GM23338 (cell line): ENCODE results near the gene LRP1B. TPM values are rescaled to one million over a fixed set of nuclear protein-coding genes. Genes with fewer than 3 reads are reported as not detected.

Experiments used
- ATAC-seq: fragments of 200-7000 bp; cut with Tn5 transposase; 3 replicates; pipeline ENCODE4 v1.9.1; 2020
- DNase-seq: peaks from one replicate; pipeline ENCODE4 v3.0.0-alpha.2; 2015; ENCODE audit warnings: low spot score
- H2AFZ ChIP-seq: fragments of 200-600 bp; sonication (generic); 2 replicates; pipeline ENCODE4 v1.8.0; 2016; ENCODE audit warnings: antibody characterized with exemption, mild to moderate bottlenecking, moderate library complexity
- H3F3A ChIP-seq: fragments of 200-600 bp; sonication (generic); replicated peaks from 2 replicates; pipeline ENCODE4 v1.8.0; 2017; ENCODE audit warnings: antibody characterized with exemption, mixed run types, low read depth
- H3K27ac ChIP-seq: fragments of 200-600 bp; sonication (generic); 2 replicates; pipeline ENCODE4 v1.6.1; 2016; ENCODE audit warnings: low read depth
- H3K27me3 ChIP-seq: fragments of 200-600 bp; sonication (generic); 2 replicates; pipeline ENCODE4 v1.8.0; 2016; ENCODE audit warnings: mild to moderate bottlenecking, mixed run types, moderate library complexity; ENCODE audit not compliant: insufficient read depth
- H3K36me3 ChIP-seq: fragments of 200-600 bp; sonication (generic); 2 replicates; pipeline ENCODE4 v1.8.0; 2016; ENCODE audit warnings: mild to moderate bottlenecking; ENCODE audit not compliant: insufficient read depth
- H3K4me1 ChIP-seq: fragments of 200-600 bp; sonication (generic); 2 replicates; pipeline ENCODE4 v1.8.0; 2016; ENCODE audit warnings: mild to moderate bottlenecking, moderate library complexity; ENCODE audit not compliant: insufficient read depth
- H3K4me2 ChIP-seq: fragments of 200-600 bp; sonication (generic); 2 replicates; pipeline ENCODE4 v1.7.1; 2017; ENCODE audit warnings: mixed run types
- H3K4me3 ChIP-seq: fragments of 200-600 bp; sonication (generic); 2 replicates; pipeline ENCODE4 v1.6.1; 2016; ENCODE audit warnings: mixed run types
- H3K79me2 ChIP-seq: fragments of 200-600 bp; sonication (generic); replicated peaks from 2 replicates; pipeline ENCODE4 v1.8.0; 2017; ENCODE audit warnings: mild to moderate bottlenecking; ENCODE audit not compliant: insufficient read depth
- H3K9me2 ChIP-seq: fragments of 200-600 bp; sonication (generic); 2 replicates; pipeline ENCODE4 v1.8.0; 2017; ENCODE audit not compliant: insufficient read depth
- H4K20me1 ChIP-seq: fragments of 200-600 bp; sonication (generic); replicated peaks from 2 replicates; pipeline ENCODE4 v1.8.0; 2017; ENCODE audit warnings: mild to moderate bottlenecking; ENCODE audit not compliant: insufficient read depth
- H3K27ac Mint-ChIP-seq: 2 replicates; pipeline ENCODE4 v1.8.0; 2020; ENCODE audit warnings: inconsistent platforms, mild to moderate bottlenecking, moderate library complexity, mixed read lengths
- H3K27me3 Mint-ChIP-seq: 3 replicates; pipeline ENCODE4 v1.8.0; 2022; ENCODE audit warnings: low read depth, mild to moderate bottlenecking, moderate library complexity, mixed read lengths, inconsistent platforms; ENCODE audit not compliant: insufficient read depth, poor library complexity
- H3K36me3 Mint-ChIP-seq: 3 replicates; pipeline ENCODE4 v1.8.0; 2021; ENCODE audit warnings: low read depth, mild to moderate bottlenecking, inconsistent platforms, moderate library complexity, mixed read lengths
- H3K4me1 Mint-ChIP-seq: 3 replicates; pipeline ENCODE4 v1.8.0; 2020; ENCODE audit warnings: mild to moderate bottlenecking, inconsistent platforms, mixed read lengths
- H3K4me3 Mint-ChIP-seq: 3 replicates; pipeline ENCODE4 v1.8.0; 2021; ENCODE audit warnings: moderate library complexity, mild to moderate bottlenecking, inconsistent platforms, mixed read lengths
- H3K9me3 Mint-ChIP-seq: 3 replicates; pipeline ENCODE4 v1.8.0; 2020; ENCODE audit warnings: moderate library complexity, mild to moderate bottlenecking, inconsistent platforms, mixed read lengths
- EZH2 ChIP-seq: fragments of 200-600 bp; sonication (generic); IDR thresholded peaks from one replicate; pipeline ENCODE4 v1.8.0; 2017; ENCODE audit warnings: antibody characterized with exemption, mild to moderate bottlenecking, low read depth; ENCODE audit not compliant: unreplicated experiment
- JUNB ChIP-seq: IDR thresholded peaks from one replicate; pipeline ENCODE4 v1.6.1; 2016; ENCODE audit warnings: antibody characterized with exemption; ENCODE audit not compliant: unreplicated experiment
- NANOG ChIP-seq: IDR thresholded peaks from 2 replicates; pipeline ENCODE4 v1.6.1; 2016; ENCODE audit warnings: antibody characterized with exemption, borderline replicate concordance
- POLR2AphosphoS5 ChIP-seq: IDR thresholded peaks from 2 replicates; pipeline ENCODE4 v1.6.1; 2016; ENCODE audit warnings: antibody characterized with exemption, low read depth
- STAT1 ChIP-seq: IDR thresholded peaks from one replicate; pipeline ENCODE4 v1.6.1; 2016; ENCODE audit warnings: antibody characterized with exemption; ENCODE audit not compliant: unreplicated experiment
- ZNF114 ChIP-seq: fragments of 250-450 bp; sonication (Bioruptor Pico); IDR thresholded peaks from 2 replicates; pipeline ENCODE4 v1.5.0; 2020; ENCODE audit warnings: mild to moderate bottlenecking, moderate library complexity
- ZNF331 ChIP-seq: fragments of 250-450 bp; sonication (Bioruptor Pico); IDR thresholded peaks from 2 replicates; pipeline ENCODE4 v1.5.0; 2020; ENCODE audit warnings: low read depth, mild to moderate bottlenecking, moderate library complexity
- polyA plus RNA-seq: library from polyadenylated mRNA; unstranded; fragments of >200 nt; fragmentation: Nextera tagmentation; extraction: Ambion mirVana; gene quantifications from 2 replicates; pipeline ENCODE4 v1.2.1, GENCODE V29; 2016
- total RNA-seq: library from RNA; depleted of rRNA; stranded (reverse); fragments of >200 nt; shearing (Covaris generic); gene quantifications from 2 replicates; pipeline ENCODE4 v1.2.3, GENCODE V29; 2014
- TF ChIP-seq, protein P1 (sequence below): fragments of 250-450 bp; sonication (Bioruptor Pico); IDR thresholded peaks from 2 replicates; pipeline ENCODE4 v1.5.0; 2020; ENCODE audit warnings: mild to moderate bottlenecking, moderate library complexity
- TF ChIP-seq, protein P2 (sequence below), 2 experiments: fragments of 200-600 bp in 1 of 2; sonication (generic) in 1 of 2; conservative IDR thresholded peaks; 2 replicates each; pipeline versions ENCODE4 v1.5.1 to v1.6.1; 2016 to 2017; ENCODE audit warnings: antibody characterized with exemption in 2 of 2, low read depth in 2 of 2, mild to moderate bottlenecking in 2 of 2, moderate library complexity in 1 of 2

LRP1B gene
- total and polyA plus RNA-seq, 2 experiments from 2014 or later = 0.15 to 0.97 TPM

DNA sequence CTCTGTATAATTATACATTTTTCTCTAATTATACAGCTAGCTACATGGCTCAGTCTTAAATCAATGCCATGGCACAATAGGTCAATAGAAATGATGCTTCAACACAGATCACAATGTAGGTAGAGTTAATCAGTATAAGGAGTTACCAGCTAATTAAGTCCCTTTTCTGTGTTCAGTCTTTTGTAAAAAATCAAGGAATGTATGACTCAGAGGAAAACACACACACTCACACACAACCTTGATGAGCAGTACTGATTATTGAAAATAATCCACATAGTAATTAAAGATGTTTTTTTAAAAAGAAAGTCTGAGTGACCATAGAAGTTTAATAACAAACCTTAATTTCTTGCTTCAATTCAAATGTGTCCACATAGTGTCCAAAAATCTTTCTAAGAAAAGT, 691.3 kb downstream of the LRP1B start (continued):
- TF ChIP-seq, protein P1, sequence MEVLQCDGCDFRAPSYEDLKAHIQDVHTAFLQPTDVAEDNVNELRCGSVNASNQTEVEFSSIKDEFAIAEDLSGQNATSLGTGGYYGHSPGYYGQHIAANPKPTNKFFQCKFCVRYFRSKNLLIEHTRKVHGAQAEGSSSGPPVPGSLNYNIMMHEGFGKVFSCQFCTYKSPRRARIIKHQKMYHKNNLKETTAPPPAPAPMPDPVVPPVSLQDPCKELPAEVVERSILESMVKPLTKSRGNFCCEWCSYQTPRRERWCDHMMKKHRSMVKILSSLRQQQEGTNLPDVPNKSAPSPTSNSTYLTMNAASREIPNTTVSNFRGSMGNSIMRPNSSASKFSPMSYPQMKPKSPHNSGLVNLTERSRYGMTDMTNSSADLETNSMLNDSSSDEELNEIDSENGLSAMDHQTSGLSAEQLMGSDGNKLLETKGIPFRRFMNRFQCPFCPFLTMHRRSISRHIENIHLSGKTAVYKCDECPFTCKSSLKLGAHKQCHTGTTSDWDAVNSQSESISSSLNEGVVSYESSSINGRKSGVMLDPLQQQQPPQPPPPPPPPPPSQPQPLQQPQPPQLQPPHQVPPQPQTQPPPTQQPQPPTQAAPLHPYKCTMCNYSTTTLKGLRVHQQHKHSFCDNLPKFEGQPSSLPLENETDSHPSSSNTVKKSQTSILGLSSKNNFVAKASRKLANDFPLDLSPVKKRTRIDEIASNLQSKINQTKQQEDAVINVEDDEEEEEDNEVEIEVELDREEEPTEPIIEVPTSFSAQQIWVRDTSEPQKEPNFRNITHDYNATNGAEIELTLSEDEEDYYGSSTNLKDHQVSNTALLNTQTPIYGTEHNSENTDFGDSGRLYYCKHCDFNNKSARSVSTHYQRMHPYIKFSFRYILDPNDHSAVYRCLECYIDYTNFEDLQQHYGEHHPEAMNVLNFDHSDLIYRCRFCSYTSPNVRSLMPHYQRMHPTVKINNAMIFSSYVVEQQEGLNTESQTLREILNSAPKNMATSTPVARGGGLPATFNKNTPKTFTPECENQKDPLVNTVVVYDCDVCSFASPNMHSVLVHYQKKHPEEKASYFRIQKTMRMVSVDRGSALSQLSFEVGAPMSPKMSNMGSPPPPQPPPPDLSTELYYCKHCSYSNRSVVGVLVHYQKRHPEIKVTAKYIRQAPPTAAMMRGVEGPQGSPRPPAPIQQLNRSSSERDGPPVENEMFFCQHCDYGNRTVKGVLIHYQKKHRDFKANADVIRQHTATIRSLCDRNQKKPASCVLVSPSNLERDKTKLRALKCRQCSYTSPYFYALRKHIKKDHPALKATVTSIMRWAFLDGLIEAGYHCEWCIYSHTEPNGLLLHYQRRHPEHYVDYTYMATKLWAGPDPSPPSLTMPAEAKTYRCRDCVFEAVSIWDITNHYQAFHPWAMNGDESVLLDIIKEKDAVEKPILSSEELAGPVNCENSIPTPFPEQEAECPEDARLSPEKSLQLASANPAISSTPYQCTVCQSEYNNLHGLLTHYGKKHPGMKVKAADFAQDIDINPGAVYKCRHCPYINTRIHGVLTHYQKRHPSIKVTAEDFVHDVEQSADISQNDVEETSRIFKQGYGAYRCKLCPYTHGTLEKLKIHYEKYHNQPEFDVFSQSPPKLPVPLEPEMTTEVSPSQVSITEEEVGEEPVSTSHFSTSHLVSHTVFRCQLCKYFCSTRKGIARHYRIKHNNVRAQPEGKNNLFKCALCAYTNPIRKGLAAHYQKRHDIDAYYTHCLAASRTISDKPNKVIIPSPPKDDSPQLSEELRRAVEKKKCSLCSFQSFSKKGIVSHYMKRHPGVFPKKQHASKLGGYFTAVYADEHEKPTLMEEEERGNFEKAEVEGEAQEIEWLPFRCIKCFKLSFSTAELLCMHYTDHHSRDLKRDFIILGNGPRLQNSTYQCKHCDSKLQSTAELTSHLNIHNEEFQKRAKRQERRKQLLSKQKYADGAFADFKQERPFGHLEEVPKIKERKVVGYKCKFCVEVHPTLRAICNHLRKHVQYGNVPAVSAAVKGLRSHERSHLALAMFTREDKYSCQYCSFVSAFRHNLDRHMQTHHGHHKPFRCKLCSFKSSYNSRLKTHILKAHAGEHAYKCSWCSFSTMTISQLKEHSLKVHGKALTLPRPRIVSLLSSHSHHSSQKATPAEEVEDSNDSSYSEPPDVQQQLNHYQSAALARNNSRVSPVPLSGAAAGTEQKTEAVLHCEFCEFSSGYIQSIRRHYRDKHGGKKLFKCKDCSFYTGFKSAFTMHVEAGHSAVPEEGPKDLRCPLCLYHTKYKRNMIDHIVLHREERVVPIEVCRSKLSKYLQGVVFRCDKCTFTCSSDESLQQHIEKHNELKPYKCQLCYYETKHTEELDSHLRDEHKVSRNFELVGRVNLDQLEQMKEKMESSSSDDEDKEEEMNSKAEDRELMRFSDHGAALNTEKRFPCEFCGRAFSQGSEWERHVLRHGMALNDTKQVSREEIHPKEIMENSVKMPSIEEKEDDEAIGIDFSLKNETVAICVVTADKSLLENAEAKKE = no peak
- TF ChIP-seq ZNF114 (CRISPR knock-in tag) = no peak
- no peak for TF ChIP-seq EZH2

DNA sequence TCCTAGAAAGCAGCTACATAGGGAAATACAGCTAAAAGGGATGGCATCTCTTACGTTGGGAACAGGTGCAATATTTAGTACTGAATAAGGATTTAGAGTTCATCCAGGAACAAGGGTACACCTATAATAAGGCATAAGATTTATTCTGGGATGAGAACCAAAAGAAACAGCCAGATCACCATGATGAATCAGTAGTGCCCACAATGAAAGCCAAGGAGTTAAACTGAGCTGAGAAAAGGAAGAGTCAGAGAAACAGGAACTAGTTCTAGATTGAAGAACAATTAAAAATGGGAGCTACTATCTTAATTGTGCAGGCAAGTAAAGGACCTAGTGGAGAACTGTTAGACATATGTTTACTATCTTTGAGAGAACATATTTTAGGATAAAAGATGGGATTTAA, 692.3 kb downstream of the LRP1B start:
- Histone ChIP-seq H4K20me1 (no peaks in the 10 kb centered on the region), H3K4me1 (no peaks in the 10 kb centered on the region), H3K27ac (no peak overlapping the region), H3F3A (no peaks in the 10 kb centered on the region), H2AFZ (no peak overlapping the region), H3K36me3 (no peaks in the 10 kb centered on the region), H3K9me2 (no peaks in the 10 kb centered on the region; the same call in 1 of the 2 replicates), H3K27me3 (no peaks in the 10 kb centered on the region), H3K4me3 (no peak overlapping the region), H3K79me2 (no peaks in the 10 kb centered on the region), H3K4me2 (no peak overlapping the region)
- Mint-ChIP-seq H3K27ac (no peak overlapping the region), H3K9me3 (peaks cover 15% of the 10 kb centered on the region; the same call in 2 of the 3 replicates), H3K4me3 (no peak overlapping the region), H3K4me1 (no peaks in the 10 kb centered on the region), H3K36me3 (peaks cover 8% of the 10 kb centered on the region; the same call in 2 of the 3 replicates), H3K27me3 (no peaks in the 10 kb centered on the region)
- DNase-seq (no peak), ATAC-seq (no peak)
- TF ChIP-seq JUNB (no peak), ZNF331 (CRISPR knock-in tag) (no peak), POLR2AphosphoS5 (no peak), EZH2 (no peak), STAT1 (no peak), NANOG (no peak)
- TF ChIP-seq, protein P1 = no peak
- TF ChIP-seq, protein P2, sequence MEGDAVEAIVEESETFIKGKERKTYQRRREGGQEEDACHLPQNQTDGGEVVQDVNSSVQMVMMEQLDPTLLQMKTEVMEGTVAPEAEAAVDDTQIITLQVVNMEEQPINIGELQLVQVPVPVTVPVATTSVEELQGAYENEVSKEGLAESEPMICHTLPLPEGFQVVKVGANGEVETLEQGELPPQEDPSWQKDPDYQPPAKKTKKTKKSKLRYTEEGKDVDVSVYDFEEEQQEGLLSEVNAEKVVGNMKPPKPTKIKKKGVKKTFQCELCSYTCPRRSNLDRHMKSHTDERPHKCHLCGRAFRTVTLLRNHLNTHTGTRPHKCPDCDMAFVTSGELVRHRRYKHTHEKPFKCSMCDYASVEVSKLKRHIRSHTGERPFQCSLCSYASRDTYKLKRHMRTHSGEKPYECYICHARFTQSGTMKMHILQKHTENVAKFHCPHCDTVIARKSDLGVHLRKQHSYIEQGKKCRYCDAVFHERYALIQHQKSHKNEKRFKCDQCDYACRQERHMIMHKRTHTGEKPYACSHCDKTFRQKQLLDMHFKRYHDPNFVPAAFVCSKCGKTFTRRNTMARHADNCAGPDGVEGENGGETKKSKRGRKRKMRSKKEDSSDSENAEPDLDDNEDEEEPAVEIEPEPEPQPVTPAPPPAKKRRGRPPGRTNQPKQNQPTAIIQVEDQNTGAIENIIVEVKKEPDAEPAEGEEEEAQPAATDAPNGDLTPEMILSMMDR (conservative IDR thresholded peaks at IDR 0.05; ENCODE audit: low read depth in 2 of 2) = no peak
